CD4-positive, alpha-beta T cell (primary cell): ENCODE data around the gene SDHB. TPM values are rescaled to one million over a fixed set of nuclear protein-coding genes. Genes with fewer than 3 reads are reported as not detected.

Source experiments
- ATAC-seq: fragments of 200-7000 bp; cut with Tn5 transposase; one replicate; pipeline ENCODE4 v1.10.0; 2022; ENCODE audit warnings: mild to moderate bottlenecking; ENCODE audit not compliant: poor library complexity
- CTCF ChIA-PET: fragments of 350-600 bp; sonication (Branson Sonifier 250); formaldehyde crosslinking; loops from one replicate; lab custom pipeline; 2021; ENCODE audit warnings: antibody characterized with exemption, inconsistent platforms; lab: Charles Lee
- POLR2A ChIA-PET: fragments of 350-600 bp; sonication (Branson Sonifier 250); formaldehyde crosslinking; loops from one replicate; lab custom pipeline; 2021; ENCODE audit warnings: antibody characterized with exemption, inconsistent platforms; lab: Charles Lee
- DNase-seq, 14 experiments: peaks; one replicate each; pipeline ENCODE4 v3.0.0-alpha.2; 2013 to 2020; ENCODE audit warnings: mixed read lengths in 2 of 14
- H3K27ac ChIP-seq, 2 donors: one replicate each; pipeline versions ENCODE4 v1.5.1 to v1.7.0; 2013; ENCODE audit warnings: low read length in 2 of 2, low read depth in 1 of 2, mild to moderate bottlenecking in 1 of 2
- H3K27me3 ChIP-seq, 2 experiments: 1 replicate in 1 of 2; 2 replicates in 1 of 2; pipeline versions ENCODE4 v1.6.1 to v1.7.0; 2013; ENCODE audit warnings: low read length in 2 of 2, control low read depth in 1 of 2, mild to moderate bottlenecking in 1 of 2, moderate library complexity in 1 of 2; ENCODE audit not compliant: insufficient read depth in 2 of 2, control insufficient read depth in 1 of 2
- H3K36me3 ChIP-seq: one replicate; pipeline ENCODE4 v1.6.1; 2013; ENCODE audit warnings: low read length, control low read depth; ENCODE audit not compliant: insufficient read depth
- H3K4me1 ChIP-seq: one replicate; pipeline ENCODE4 v1.6.1; 2013; ENCODE audit warnings: low read length, control low read depth; ENCODE audit not compliant: insufficient read depth
- H3K4me3 ChIP-seq: one replicate; pipeline ENCODE4 v1.5.1; 2013; ENCODE audit warnings: mild to moderate bottlenecking, low read length, moderate library complexity
- H3K9me3 ChIP-seq, 2 experiments: 1 replicate in 1 of 2; 2 replicates in 1 of 2; pipeline versions ENCODE4 v1.6.1 to v1.7.0; 2013; ENCODE audit warnings: low read length in 2 of 2, mild to moderate bottlenecking in 2 of 2, control low read depth in 1 of 2, moderate library complexity in 1 of 2; ENCODE audit not compliant: control insufficient read depth in 1 of 2, insufficient read depth in 1 of 2
- H3K27ac Mint-ChIP-seq: one replicate; pipeline ENCODE4 v1.8.0; 2020; ENCODE audit warnings: mixed read lengths
- H3K27me3 Mint-ChIP-seq: one replicate; pipeline ENCODE4 v1.8.0; 2021; ENCODE audit warnings: mixed read lengths
- H3K36me3 Mint-ChIP-seq: one replicate; pipeline ENCODE4 v1.8.0; 2021; ENCODE audit warnings: low read depth, mixed read lengths
- H3K4me1 Mint-ChIP-seq: one replicate; pipeline ENCODE4 v1.8.0; 2021; ENCODE audit warnings: low read depth, mixed read lengths
- H3K4me3 Mint-ChIP-seq: one replicate; pipeline ENCODE4 v1.8.0; 2020; ENCODE audit warnings: mild to moderate bottlenecking, mixed read lengths
- H3K9me3 Mint-ChIP-seq: one replicate; pipeline ENCODE4 v1.8.0; 2020; ENCODE audit warnings: mixed read lengths
- intact Hi-C, 2 experiments: fragments of 100-400 bp; cut with DNase I in 1 of 2; cut with micrococcal nuclease in 1 of 2; formaldehyde crosslinking; loops; one replicate each; pipeline versions ENCODE4 v1.15.1 to v1.9.0; 2023 to 2025; cut with DNase I, micrococcal nuclease
- total RNA-seq, 174 experiments: library from RNA in 2 of 174; stranded (reverse) in 2 of 174; gene quantifications; one replicate each; pipeline ENCODE4 v1.2.3 and lab custom pipeline; 2021 to 2026
- TF ChIP-seq, protein P1 (sequence below): fragments of 200-600 bp; IDR thresholded peaks from one replicate; pipeline ENCODE4 v1.8.0; 2022; ENCODE audit warnings: antibody characterized with exemption, mild to moderate bottlenecking

The SDHB gene
- total RNA-seq, 2 experiments from 2014 or later: 53.9 to 56.2 TPM

DNA sequence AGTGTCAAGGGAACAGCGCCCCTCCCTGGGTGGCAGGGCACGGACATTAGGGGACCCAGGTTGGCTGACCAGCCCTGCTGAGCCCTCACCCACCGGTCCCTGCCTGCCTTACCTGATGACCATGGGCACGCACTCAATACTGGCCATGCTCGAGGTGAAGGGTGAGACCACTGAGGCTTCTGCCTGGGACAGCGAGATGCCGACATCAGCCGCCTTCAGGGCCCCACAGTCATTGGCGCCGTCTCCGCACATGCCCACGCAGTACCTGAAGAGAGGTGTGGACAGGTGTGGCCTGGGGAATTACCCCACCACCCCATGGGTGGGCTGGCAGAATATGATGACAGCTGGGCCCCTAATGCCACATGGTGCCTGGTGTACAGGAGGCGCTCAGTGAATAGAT, 65.6 kb downstream of the SDHB start:
- peaks cover 35% of the 10 kb centered on the region for H3K36me3 Mint-ChIP-seq
- CTCF ChIA-PET: no interaction called here

DNA sequence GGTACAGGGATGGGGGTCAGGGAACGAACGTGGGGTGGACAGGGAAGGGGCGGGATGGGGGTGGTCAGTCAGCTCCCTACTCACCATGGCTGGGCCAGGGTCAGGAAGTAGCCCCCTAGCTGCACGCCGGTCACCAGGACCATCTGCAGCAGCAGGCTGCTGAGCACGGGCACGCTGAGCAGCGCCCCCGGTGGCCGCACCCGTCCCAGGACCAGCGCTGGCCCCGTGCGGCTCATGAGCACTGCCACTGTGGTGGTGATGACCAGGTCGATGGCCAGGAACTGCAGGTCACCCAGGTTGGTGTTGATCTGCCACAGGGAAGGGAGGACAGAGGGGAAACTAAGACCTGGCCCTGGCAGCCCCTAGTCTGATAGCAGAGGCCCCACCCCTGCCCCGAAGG, 66.9 kb downstream of the SDHB start:
- Mint-ChIP-seq H3K27ac (no peak overlapping the region), H3K36me3 (peaks cover 35% of the 10 kb centered on the region), H3K4me3 (no peak overlapping the region), H3K27me3 (peaks cover 9% of the 10 kb centered on the region), H3K4me1 (no peaks in the 10 kb centered on the region), H3K9me3 (no peaks in the 10 kb centered on the region)
- Histone ChIP-seq H3K9me3 (no peaks in the 10 kb centered on the region), H3K36me3 (peaks cover 37% of the 10 kb centered on the region), H3K27ac (no peak overlapping the region), H3K27me3 (peaks cover 0 to 6% of the 10 kb centered on the region in 2 experiments), H3K4me1 (no peaks in the 10 kb centered on the region), H3K4me3 (no peak overlapping the region)
- CTCF ChIA-PET: no interaction called here
- POLR2A ChIA-PET: no interaction called here
- no peak for DNase-seq
- ATAC-seq: no peak
- intact Hi-C loops: no loop called here
- TF ChIP-seq, protein P1, sequence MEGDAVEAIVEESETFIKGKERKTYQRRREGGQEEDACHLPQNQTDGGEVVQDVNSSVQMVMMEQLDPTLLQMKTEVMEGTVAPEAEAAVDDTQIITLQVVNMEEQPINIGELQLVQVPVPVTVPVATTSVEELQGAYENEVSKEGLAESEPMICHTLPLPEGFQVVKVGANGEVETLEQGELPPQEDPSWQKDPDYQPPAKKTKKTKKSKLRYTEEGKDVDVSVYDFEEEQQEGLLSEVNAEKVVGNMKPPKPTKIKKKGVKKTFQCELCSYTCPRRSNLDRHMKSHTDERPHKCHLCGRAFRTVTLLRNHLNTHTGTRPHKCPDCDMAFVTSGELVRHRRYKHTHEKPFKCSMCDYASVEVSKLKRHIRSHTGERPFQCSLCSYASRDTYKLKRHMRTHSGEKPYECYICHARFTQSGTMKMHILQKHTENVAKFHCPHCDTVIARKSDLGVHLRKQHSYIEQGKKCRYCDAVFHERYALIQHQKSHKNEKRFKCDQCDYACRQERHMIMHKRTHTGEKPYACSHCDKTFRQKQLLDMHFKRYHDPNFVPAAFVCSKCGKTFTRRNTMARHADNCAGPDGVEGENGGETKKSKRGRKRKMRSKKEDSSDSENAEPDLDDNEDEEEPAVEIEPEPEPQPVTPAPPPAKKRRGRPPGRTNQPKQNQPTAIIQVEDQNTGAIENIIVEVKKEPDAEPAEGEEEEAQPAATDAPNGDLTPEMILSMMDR: no peak

More for the DNA sequence above, 65.6 kb downstream of the SDHB start:
- Histone ChIP-seq H3K27me3 (peaks cover 0 to 2% of the 10 kb centered on the region in 2 experiments), H3K9me3 (no peaks in the 10 kb centered on the region), H3K4me3 (no peak overlapping the region), H3K36me3 (peaks cover 37% of the 10 kb centered on the region), H3K4me1 (no peaks in the 10 kb centered on the region), H3K27ac (no peak overlapping the region)
- Mint-ChIP-seq H3K4me1 (no peaks in the 10 kb centered on the region), H3K27me3 (peaks cover 4% of the 10 kb centered on the region), H3K4me3 (no peak overlapping the region), H3K9me3 (no peaks in the 10 kb centered on the region), H3K27ac (no peak overlapping the region)
- intact Hi-C loops: no loop called here
- DNase-seq: no peak
- no peak for ATAC-seq
- TF ChIP-seq, protein P1: no peak
- POLR2A ChIA-PET: no interaction called here

DNA sequence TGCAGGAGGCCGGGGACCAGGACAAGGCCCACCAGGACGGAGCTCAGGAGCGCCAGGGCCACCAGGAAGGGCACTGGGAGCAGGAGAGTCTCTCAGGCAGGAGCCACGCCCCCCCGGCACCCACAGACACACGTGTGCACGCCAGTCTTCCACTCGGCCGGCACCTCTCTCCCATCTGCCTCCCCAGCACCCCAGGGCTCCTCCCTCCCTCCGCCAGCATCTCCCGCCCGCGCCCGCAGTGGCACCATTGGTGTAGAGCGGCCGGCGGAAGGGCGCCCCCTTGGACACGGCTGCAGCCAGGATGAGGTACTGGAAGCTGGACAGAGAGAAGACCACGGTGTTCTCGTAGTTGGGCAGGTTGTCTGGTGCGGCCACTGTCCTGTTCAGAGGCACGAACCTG, 67.3 kb downstream of the SDHB start:
- Histone ChIP-seq H3K4me3 (no peak overlapping the region), H3K27me3 (peaks cover 0 to 8% of the 10 kb centered on the region in 2 experiments), H3K27ac (no peak overlapping the region), H3K4me1 (no peaks in the 10 kb centered on the region), H3K9me3 (no peaks in the 10 kb centered on the region), H3K36me3 (peaks cover 33% of the 10 kb centered on the region)
- CTCF ChIA-PET: no interaction called here
- peaks cover 35% of the 10 kb centered on the region for H3K36me3 Mint-ChIP-seq
- ATAC-seq: no peak
- intact Hi-C loops: no loop called here
- no peak overlapping the region for H3K4me3 Mint-ChIP-seq
- POLR2A ChIA-PET: no interaction called here
- DNase-seq: no peak
- H3K27me3 Mint-ChIP-seq: peaks cover 11% of the 10 kb centered on the region
- TF ChIP-seq, protein P1: no peak
- no peaks in the 10 kb centered on the region for H3K4me1 Mint-ChIP-seq
- H3K27ac Mint-ChIP-seq: no peak overlapping the region
- H3K9me3 Mint-ChIP-seq: no peaks in the 10 kb centered on the region
